Coronary artery (tissue), 2 donors: ENCODE data around the gene GSTK1.
A peak's percentile ranks its signal among the peaks of the same experiment; 100 is the strongest.

ENCODE experiments used
- DNase-seq: peaks from one replicate; pipeline ENCODE4 v3.0.0-alpha.2; 2017; ENCODE audit warnings: low spot score
- H3K27ac ChIP-seq, 2 donors: fragments of 200-600 bp; sonication (generic); one replicate each; pipeline ENCODE4 v1.5.1; 2016 to 2019
- H3K4me3 ChIP-seq: fragments of 200-600 bp; sonication (generic); 2 replicates; pipeline ENCODE4 v1.5.1; 2016; ENCODE audit warnings: mild to moderate bottlenecking, moderate library complexity
- CTCF ChIP-seq: fragments of 200-600 bp; sonication (generic); IDR thresholded peaks from one replicate; pipeline ENCODE4 v1.5.1; 2019; ENCODE audit warnings: antibody characterized with exemption

Gene GSTK1

GRCh38 chr7:143230602-143231457, 32.4 kb upstream of the GSTK1 start:
- H3K27ac ChIP-seq, result no peak overlapping the region
- TF ChIP-seq CTCF, result no peak
- H3K4me3 ChIP-seq, result no peak overlapping the region
- no peak for DNase-seq

GRCh38 chr7:143233816-143234532, 29.3 kb upstream of the GSTK1 start:
- TF ChIP-seq CTCF, result no peak
- no peak overlapping the region for H3K4me3 ChIP-seq
- H3K27ac ChIP-seq, result no peak overlapping the region
- DNase-seq, result no peak

- H3K4me3 ChIP-seq, result no peak overlapping the region
- DNase-seq, result no peak
- no peak for TF ChIP-seq CTCF
- H3K27ac ChIP-seq, result no peak overlapping the region
Measured at GRCh38 chr7:143234533-143234875, 28.7 kb upstream of the GSTK1 start.

DNA sequence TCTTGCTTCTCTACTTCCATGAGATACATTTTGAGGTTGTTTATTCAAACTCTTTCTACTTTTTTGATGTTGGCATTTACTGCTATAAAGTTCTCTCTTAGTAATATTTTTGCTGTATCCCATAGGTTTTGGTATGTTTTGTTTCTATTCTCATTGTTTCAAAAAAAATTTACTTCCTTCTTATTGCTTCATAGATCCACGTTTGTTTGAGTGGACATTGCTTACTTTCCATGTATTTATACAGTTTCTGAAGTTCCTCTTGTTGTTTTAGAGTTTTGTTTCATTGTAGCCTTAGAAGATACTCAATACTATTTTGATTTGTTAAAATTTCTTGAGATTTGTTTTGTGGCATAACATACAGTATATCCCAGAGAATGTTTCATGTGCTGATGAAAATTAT, 27.7 kb upstream of the GSTK1 start:
- DNase-seq, result no peak
- Histone ChIP-seq H3K4me3 (no peak overlapping the region), H3K27ac (no peak overlapping the region)
- TF ChIP-seq CTCF, result no peak

- no peak for TF ChIP-seq CTCF
- H3K27ac ChIP-seq, result no peak overlapping the region
- DNase-seq, result no peak
Measured at GRCh38 chr7:143236408-143236990, 26.7 kb upstream of the GSTK1 start.

GRCh38 chr7:143237366-143237765, 25.9 kb upstream of the GSTK1 start:
- no peak for TF ChIP-seq CTCF
- peak overlapping the region in 1 of 2 donors; percentile 66 for H3K27ac ChIP-seq
- peak overlapping the region; percentile 14 for H3K4me3 ChIP-seq
- no peak for DNase-seq

More at GRCh38 chr7:143236408-143236990, 26.7 kb upstream of the GSTK1 start:
- no peak overlapping the region for H3K4me3 ChIP-seq
